Progenitor cell of endocrine pancreas (in vitro differentiated cells): Measurements from ENCODE around the gene TM4SF20. TPM values are rescaled to one million over a fixed set of nuclear protein-coding genes. Genes with fewer than 3 reads are reported as not detected.

Source experiments
- DNase-seq: peaks from one replicate; pipeline ENCODE4 v3.0.0; 2021; ENCODE audit warnings: low spot score; ENCODE audit not compliant: unreplicated experiment
- H3K27ac Mint-ChIP-seq: 2 replicates; pipeline ENCODE4 v1.8.0; 2021; ENCODE audit warnings: mild to moderate bottlenecking, moderate library complexity, mixed read lengths
- H3K27me3 Mint-ChIP-seq: 2 replicates; pipeline ENCODE4 v1.8.0; 2021; ENCODE audit warnings: mixed read lengths
- H3K36me3 Mint-ChIP-seq: 2 replicates; pipeline ENCODE4 v1.8.0; 2022; ENCODE audit warnings: mixed read lengths; ENCODE audit not compliant: insufficient read depth
- H3K4me1 Mint-ChIP-seq: 2 replicates; pipeline ENCODE4 v1.8.0; 2021; ENCODE audit warnings: low read depth, mixed read lengths
- H3K4me3 Mint-ChIP-seq: 2 replicates; pipeline ENCODE4 v1.8.0; 2021; ENCODE audit warnings: low read depth, mild to moderate bottlenecking, moderate library complexity, mixed read lengths
- H3K9me3 Mint-ChIP-seq: 2 replicates; pipeline ENCODE4 v1.8.0; 2021; ENCODE audit warnings: low read depth, mixed read lengths
- CTCF ChIP-seq: fragments of 200-600 bp; sonication (generic); IDR thresholded peaks from one replicate; pipeline ENCODE4 v1.5.0; 2021; ENCODE audit warnings: antibody characterized with exemption, mild to moderate bottlenecking; ENCODE audit not compliant: unreplicated experiment
- total RNA-seq: library from RNA; stranded (reverse); gene quantifications from 2 replicates; pipeline ENCODE4 v1.2.1, GENCODE V29; 2021

TM4SF20 gene
- total RNA-seq, 1 donor from 2014 or later, result not detected

- no peaks in the 10 kb centered on the region for H3K36me3 Mint-ChIP-seq
- H3K27me3 Mint-ChIP-seq, result no peaks in the 10 kb centered on the region
- no peaks in the 10 kb centered on the region for H3K9me3 Mint-ChIP-seq
- no peak overlapping the region for H3K4me3 Mint-ChIP-seq
- no peak overlapping the region for H3K27ac Mint-ChIP-seq
- no peaks in the 10 kb centered on the region for H3K4me1 Mint-ChIP-seq
- DNase-seq, result no peak
- TF ChIP-seq CTCF, result no peak
Measured at GRCh38 chr2:227411990-227412350, 32.9 kb upstream of the TM4SF20 start.

GRCh38 chr2:227411320-227411989 lies 32.3 kb upstream of the TM4SF20 start:
- no peaks in the 10 kb centered on the region for H3K9me3 Mint-ChIP-seq
- no peak overlapping the region for H3K4me3 Mint-ChIP-seq
- TF ChIP-seq CTCF, result no peak
- H3K4me1 Mint-ChIP-seq, result no peaks in the 10 kb centered on the region
- no peak for DNase-seq
- H3K36me3 Mint-ChIP-seq, result no peaks in the 10 kb centered on the region
- H3K27me3 Mint-ChIP-seq, result no peaks in the 10 kb centered on the region
- no peak overlapping the region for H3K27ac Mint-ChIP-seq

- Mint-ChIP-seq H3K4me3 (no peak overlapping the region), H3K27ac (no peak overlapping the region), H3K9me3 (no peaks in the 10 kb centered on the region), H3K27me3 (peaks cover 3% of the 10 kb centered on the region), H3K36me3 (no peaks in the 10 kb centered on the region), H3K4me1 (peaks cover 3% of the 10 kb centered on the region)
- DNase-seq, result no peak
- no peak for TF ChIP-seq CTCF
Measured at GRCh38 chr2:227410191-227410590, 31.1 kb upstream of the TM4SF20 start.

GRCh38 chr2:227407591-227408151 lies 28.6 kb upstream of the TM4SF20 start:
- no peak for TF ChIP-seq CTCF
- H3K27ac Mint-ChIP-seq, result no peak overlapping the region
- peaks cover 3% of the 10 kb centered on the region for H3K27me3 Mint-ChIP-seq
- peaks cover 3% of the 10 kb centered on the region for H3K4me1 Mint-ChIP-seq
- H3K4me3 Mint-ChIP-seq, result no peak overlapping the region
- H3K9me3 Mint-ChIP-seq, result no peaks in the 10 kb centered on the region
- H3K36me3 Mint-ChIP-seq, result no peaks in the 10 kb centered on the region
- no peak for DNase-seq

- TF ChIP-seq CTCF, result peak; percentile 69
- no peak overlapping the region for H3K4me3 Mint-ChIP-seq
- peaks cover 8% of the 10 kb centered on the region for H3K4me1 Mint-ChIP-seq
- H3K9me3 Mint-ChIP-seq, result no peaks in the 10 kb centered on the region
- peak overlapping the region; percentile 14 for H3K27ac Mint-ChIP-seq
- DNase-seq, result peak; percentile 14
- H3K36me3 Mint-ChIP-seq, result no peaks in the 10 kb centered on the region
- peaks cover 5% of the 10 kb centered on the region for H3K27me3 Mint-ChIP-seq
Measured at GRCh38 chr2:227406177-227407031, 27.3 kb upstream of the TM4SF20 start.
